ENCODE data around the gene EEF1AKMT3. TPM values are rescaled to one million over a fixed set of nuclear protein-coding genes. Genes with fewer than 3 reads are reported as not detected.
A peak's percentile ranks its signal among the peaks of the same experiment; 100 is the strongest.
"Not testable (repeated sequence)": the region's sequence is repeated elsewhere in the genome, so short reads cannot be mapped to it uniquely, and the experiment has no call there.

Gene EEF1AKMT3
- total RNA-seq, 2 experiments from 2014 or later: 3.1 to 3.2 TPM

DNA sequence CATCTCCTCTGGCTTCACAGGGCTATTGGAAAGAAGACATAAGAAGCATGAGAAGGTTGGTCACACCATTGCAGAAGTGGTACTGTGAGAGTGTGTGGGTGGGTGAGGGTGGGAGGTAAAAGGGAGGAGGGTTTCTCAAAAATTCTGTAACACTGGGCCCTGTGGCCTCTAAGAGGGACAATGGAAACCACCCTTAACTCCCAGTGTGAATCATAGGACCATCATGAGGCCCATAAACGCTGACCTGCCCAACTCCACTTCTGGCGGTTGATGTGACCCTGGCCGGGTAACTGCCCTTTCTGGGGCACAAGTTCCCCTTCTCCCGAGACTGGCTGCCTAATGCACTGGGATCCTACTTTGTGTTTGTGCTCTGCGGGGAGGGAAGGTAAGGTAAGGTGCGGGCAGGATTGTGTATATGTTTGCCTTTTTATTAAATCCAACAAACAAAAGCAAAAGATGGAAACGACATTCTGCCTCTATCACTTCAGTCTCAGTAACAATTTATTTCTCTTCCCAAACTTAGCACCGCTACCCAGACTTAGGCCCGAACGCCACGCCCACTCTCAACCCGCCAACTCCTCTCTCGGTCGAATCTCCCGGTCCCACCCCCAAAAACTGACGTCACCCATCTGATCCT is 1.1 kb upstream of the EEF1AKMT3 start:
- H3K4me1 Mint-ChIP-seq (ENCODE audit: low read depth): peaks cover 27% of the 10 kb centered on the region
- ChIA-PET POLR2A (interaction anchor here (0.6 to 1.3 kb wide), 3 partner anchors 9 to 99 kb away, joined by 3 to 5 read pairs (median 5); partner anchors contain the start of gene TSFM), CTCF (interaction anchor here (0.9 to 1.5 kb wide), 6 partner anchors 10 to 15 kb away, joined by 3 to 13 read pairs (median 7); partner anchors contain the start of gene TSFM)
- peak; percentile 91 for DNase-seq
- H3K4me3 Mint-ChIP-seq: peak overlapping the region; percentile 97
- ATAC-seq: peak; percentile 75
- peak overlapping the region; percentile 98 for H3K27ac Mint-ChIP-seq
- peaks cover 27% of the 10 kb centered on the region for H3K36me3 Mint-ChIP-seq (ENCODE audit: low read depth)
- H3K27me3 Mint-ChIP-seq (ENCODE audit: low read depth): peaks cover 4% of the 10 kb centered on the region
- H3K9me3 Mint-ChIP-seq (ENCODE audit: insufficient read depth): no peaks in the 10 kb centered on the region

GRCh38 chr12:57771873-57772428 is 463 bp upstream of the EEF1AKMT3 start, which contains the start of gene METTL1:
Gene METTL1 (minus strand): TSS chr12:57772105. CDS start chr12:57772083, 22 bp downstream.
- peaks cover 25% of the 10 kb centered on the region for H3K36me3 Mint-ChIP-seq (ENCODE audit: low read depth)
- H3K4me1 Mint-ChIP-seq (ENCODE audit: low read depth): peaks cover 21% of the 10 kb centered on the region
- no peaks in the 10 kb centered on the region for H3K9me3 Mint-ChIP-seq (ENCODE audit: insufficient read depth)
- ChIA-PET POLR2A (interaction anchor here (0.6 to 1.3 kb wide), 5 partner anchors 9 to 98 kb away, joined by 3 to 6 read pairs (median 5); partner anchors contain the start of gene TSFM), CTCF (interaction anchor here (0.9 to 1.5 kb wide), 6 partner anchors 9 to 31 kb away, joined by 3 to 13 read pairs (median 7); partner anchors contain the start of gene TSFM)
- peak; percentile 96 for DNase-seq
- ATAC-seq: peak; percentile 91
- peak within 1 kb of the TSS; percentile 98 for H3K27ac Mint-ChIP-seq
- no peaks in the 10 kb centered on the region for H3K27me3 Mint-ChIP-seq (ENCODE audit: low read depth)
- H3K4me3 Mint-ChIP-seq: peak within 1 kb of the TSS; percentile 97

GRCh38 chr12:57774634-57775033 is 2.2 kb downstream of the EEF1AKMT3 start:
- H3K27me3 Mint-ChIP-seq (ENCODE audit: low read depth); H3K27ac Mint-ChIP-seq; H3K4me3 Mint-ChIP-seq; DNase-seq; ATAC-seq; H3K9me3 Mint-ChIP-seq (ENCODE audit: insufficient read depth); POLR2A ChIA-PET: not testable (repeated sequence)
- CTCF ChIA-PET: interaction anchor here (0.9 to 1.9 kb wide), 3 partner anchors 15 to 130 kb away, joined by 4 to 5 read pairs (median 5); no protein-coding TSS in a partner anchor
- H3K4me1 Mint-ChIP-seq (ENCODE audit: low read depth): peaks cover 27% of the 10 kb centered on the region
- H3K36me3 Mint-ChIP-seq (ENCODE audit: low read depth): peaks cover 19% of the 10 kb centered on the region

- DNase-seq: no peak
- Mint-ChIP-seq H3K36me3 (ENCODE audit: low read depth) (peaks cover 15% of the 10 kb centered on the region), H3K4me3 (no peak overlapping the region), H3K27me3 (ENCODE audit: low read depth) (no peaks in the 10 kb centered on the region), H3K9me3 (ENCODE audit: insufficient read depth) (no peaks in the 10 kb centered on the region), H3K27ac (no peak overlapping the region), H3K4me1 (ENCODE audit: low read depth) (peaks cover 29% of the 10 kb centered on the region)
- ChIA-PET POLR2A (no interaction called here), CTCF (interaction anchor here (0.7 to 1.9 kb wide), 3 partner anchors 18 to 163 kb away, joined by 3 to 5 read pairs (median 5); no protein-coding TSS in a partner anchor)
- ATAC-seq: no peak
Observed at GRCh38 chr12:57775044-57775443, 2.6 kb downstream of the EEF1AKMT3 start.

GRCh38 chr12:57775563-57776246 is 3.3 kb downstream of the EEF1AKMT3 start:
- Mint-ChIP-seq H3K27me3 (ENCODE audit: low read depth) (no peaks in the 10 kb centered on the region), H3K27ac (no peak overlapping the region)

DNA sequence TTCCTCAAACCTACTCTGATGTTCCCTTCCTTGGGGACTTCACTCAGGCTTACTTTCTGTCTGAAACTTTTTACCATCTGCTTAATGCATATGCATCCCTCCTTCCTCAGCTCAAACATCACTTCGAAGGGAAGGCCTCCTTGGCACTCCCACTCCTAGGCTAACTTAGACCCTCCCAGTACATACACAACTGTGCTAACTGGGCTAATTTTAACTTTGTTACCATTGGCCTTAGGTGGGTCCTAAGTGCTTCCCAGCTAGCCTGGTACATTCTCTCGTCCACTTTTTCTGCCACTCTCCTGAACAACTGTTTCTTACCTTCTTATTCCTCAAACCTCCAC is 3.8 kb downstream of the EEF1AKMT3 start:
- no peaks in the 10 kb centered on the region for H3K9me3 Mint-ChIP-seq (ENCODE audit: insufficient read depth)
- CTCF ChIA-PET: interaction anchor here (1.1 to 1.9 kb wide), 2 partner anchors 128 to 129 kb away, joined by 3 to 5 read pairs; no protein-coding TSS in a partner anchor
- DNase-seq (no peak), ATAC-seq (no peak)
- H3K36me3 Mint-ChIP-seq (ENCODE audit: low read depth): peaks cover 9% of the 10 kb centered on the region
- POLR2A ChIA-PET: no interaction called here
- H3K4me3 Mint-ChIP-seq: no peak overlapping the region
- no peaks in the 10 kb centered on the region for H3K27me3 Mint-ChIP-seq (ENCODE audit: low read depth)
- H3K4me1 Mint-ChIP-seq (ENCODE audit: low read depth): peaks cover 32% of the 10 kb centered on the region
- H3K27ac Mint-ChIP-seq: no peak overlapping the region

More at GRCh38 chr12:57775563-57776246, 3.3 kb downstream of the EEF1AKMT3 start:
- peaks cover 10% of the 10 kb centered on the region for H3K36me3 Mint-ChIP-seq (ENCODE audit: low read depth)
- ATAC-seq (no peak), DNase-seq (no peak)
- peaks cover 30% of the 10 kb centered on the region for H3K4me1 Mint-ChIP-seq (ENCODE audit: low read depth)
- POLR2A ChIA-PET: no interaction called here
- no peaks in the 10 kb centered on the region for H3K9me3 Mint-ChIP-seq (ENCODE audit: insufficient read depth)
- CTCF ChIA-PET: interaction anchor here (0.7 to 1.9 kb wide), 3 partner anchors 128 to 162 kb away, joined by 3 to 5 read pairs (median 3); no protein-coding TSS in a partner anchor
- H3K4me3 Mint-ChIP-seq: no peak overlapping the region

GRCh38 chr12:57777367-57777766 is 5.0 kb downstream of the EEF1AKMT3 start:
- H3K9me3 Mint-ChIP-seq (ENCODE audit: insufficient read depth): no peaks in the 10 kb centered on the region
- DNase-seq (no peak), ATAC-seq (no peak)
- ChIA-PET CTCF (interaction anchor here (0.8 to 1.5 kb wide), 2 partner anchors 25 to 120 kb away, joined by 3 to 4 read pairs; no protein-coding TSS in a partner anchor), POLR2A (no interaction called here)
- no peaks in the 10 kb centered on the region for H3K27me3 Mint-ChIP-seq (ENCODE audit: low read depth)
- no peak overlapping the region for H3K27ac Mint-ChIP-seq
- H3K4me1 Mint-ChIP-seq (ENCODE audit: low read depth): peaks cover 37% of the 10 kb centered on the region
- H3K36me3 Mint-ChIP-seq (ENCODE audit: low read depth): peaks cover 11% of the 10 kb centered on the region
- no peak overlapping the region for H3K4me3 Mint-ChIP-seq

- Mint-ChIP-seq H3K4me3 (no peak overlapping the region), H3K4me1 (ENCODE audit: low read depth) (peaks cover 40% of the 10 kb centered on the region), H3K9me3 (ENCODE audit: insufficient read depth) (no peaks in the 10 kb centered on the region), H3K36me3 (ENCODE audit: low read depth) (peaks cover 14% of the 10 kb centered on the region), H3K27me3 (ENCODE audit: low read depth) (no peaks in the 10 kb centered on the region), H3K27ac (no peak overlapping the region)
- ChIA-PET CTCF (interaction anchor here (1.4 to 2.6 kb wide), 4 partner anchors 13 to 24 kb away, joined by 4 to 12 read pairs (median 5); no protein-coding TSS in a partner anchor), POLR2A (interaction anchor here (0.7 kb wide), 1 partner anchor 87 kb away, joined by 3 read pairs; no protein-coding TSS in a partner anchor)
- no peak for DNase-seq
- no peak for ATAC-seq
Observed at GRCh38 chr12:57777911-57778310, 5.5 kb downstream of the EEF1AKMT3 start.

DNA sequence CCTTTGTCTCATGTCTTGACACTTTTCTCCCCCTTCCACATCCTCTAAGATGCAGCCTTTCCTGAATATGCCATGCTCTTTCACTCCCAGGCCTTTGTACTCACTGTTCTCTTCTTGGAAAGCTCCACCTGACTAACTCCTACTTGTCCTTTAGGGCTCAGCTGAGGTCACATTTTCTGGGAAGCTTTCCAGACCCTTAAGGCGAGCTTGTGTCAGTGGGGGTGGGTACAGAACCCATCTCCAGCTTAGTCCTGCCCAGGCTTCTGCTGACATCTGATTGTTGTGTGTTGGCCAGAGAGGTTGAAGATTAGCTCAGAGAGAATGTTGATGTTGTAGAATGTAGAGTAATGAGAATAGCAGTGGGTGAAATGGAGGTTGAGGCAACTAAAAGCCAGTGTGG is 7.3 kb downstream of the EEF1AKMT3 start:
- no peak overlapping the region for H3K27ac Mint-ChIP-seq
- CTCF ChIA-PET: interaction anchor here (1.6 to 2.6 kb wide), 3 partner anchors 15 to 75 kb away, joined by 3 to 12 read pairs (median 6); no protein-coding TSS in a partner anchor
- no peak for DNase-seq

GRCh38 chr12:57780284-57780897 is 8.0 kb downstream of the EEF1AKMT3 start:
- no peak for DNase-seq
- Mint-ChIP-seq H3K4me1 (ENCODE audit: low read depth) (peaks cover 40% of the 10 kb centered on the region), H3K27ac (peak overlapping the region; percentile 96), H3K9me3 (ENCODE audit: insufficient read depth) (no peaks in the 10 kb centered on the region), H3K4me3 (no peak overlapping the region), H3K27me3 (ENCODE audit: low read depth) (no peaks in the 10 kb centered on the region), H3K36me3 (ENCODE audit: low read depth) (peaks cover 12% of the 10 kb centered on the region)
- no peak for ATAC-seq
- ChIA-PET CTCF (interaction anchor here (1.7 to 2.6 kb wide), 2 partner anchors 21 to 24 kb away, joined by 5 to 12 read pairs; no protein-coding TSS in a partner anchor), POLR2A (interaction anchor here (1.2 to 1.3 kb wide), 2 partner anchors 8 to 21 kb away, joined by 3 to 5 read pairs; partner anchors contain the start of genes EEF1AKMT3 and METTL1)

More for the DNA sequence above, 7.3 kb downstream of the EEF1AKMT3 start:
- Mint-ChIP-seq H3K36me3 (ENCODE audit: low read depth) (peaks cover 12% of the 10 kb centered on the region), H3K4me1 (ENCODE audit: low read depth) (peaks cover 40% of the 10 kb centered on the region), H3K9me3 (ENCODE audit: insufficient read depth) (no peaks in the 10 kb centered on the region), H3K4me3 (no peak overlapping the region), H3K27me3 (ENCODE audit: low read depth) (no peaks in the 10 kb centered on the region)
- POLR2A ChIA-PET: interaction anchor here (1.2 to 1.3 kb wide), 2 partner anchors 8 to 21 kb away, joined by 3 to 5 read pairs; partner anchors contain the start of genes EEF1AKMT3 and METTL1
- ATAC-seq: no peak

DNA sequence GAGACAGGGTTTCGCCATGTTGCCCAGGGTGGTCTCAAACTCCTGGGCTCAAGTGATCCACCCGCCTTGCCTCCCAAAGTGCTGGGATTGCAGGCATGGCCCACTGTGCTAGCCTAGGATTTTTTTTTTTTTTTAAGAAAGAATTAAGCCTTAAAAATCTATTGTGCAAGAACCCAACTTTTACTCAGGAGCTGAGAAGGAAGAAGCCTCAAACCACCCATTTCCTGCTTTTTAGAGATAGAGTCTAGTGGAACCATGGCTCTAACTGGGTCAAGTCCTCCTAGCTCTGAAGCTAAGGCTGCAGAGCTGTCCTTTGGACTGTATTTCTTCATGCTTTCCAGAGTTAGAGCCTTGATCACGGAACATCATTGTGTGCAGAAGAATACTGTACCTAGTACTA is 8.8 kb downstream of the EEF1AKMT3 start:
- Mint-ChIP-seq H3K4me1 (ENCODE audit: low read depth) (peaks cover 40% of the 10 kb centered on the region), H3K4me3 (peak overlapping the region; percentile 12), H3K27me3 (ENCODE audit: low read depth) (no peaks in the 10 kb centered on the region), H3K27ac (peak overlapping the region; percentile 96), H3K9me3 (ENCODE audit: insufficient read depth) (no peaks in the 10 kb centered on the region), H3K36me3 (ENCODE audit: low read depth) (peaks cover 10% of the 10 kb centered on the region)
- DNase-seq (no peak), ATAC-seq (no peak)
- POLR2A ChIA-PET: interaction anchor here (0.7 to 1.2 kb wide), 2 partner anchors 9 to 64 kb away, joined by 4 to 5 read pairs; partner anchors contain the start of genes EEF1AKMT3 and METTL1
- CTCF ChIA-PET: interaction anchor here (0.7 to 4.5 kb wide), 11 partner anchors 8 to 125 kb away, joined by 3 to 26 read pairs (median 5); partner anchors contain the start of genes CYP27B1, EEF1AKMT3 and METTL1

All from activated CD8-positive, alpha-beta T cell treated with anti-CD3 and anti-CD28 coated beads, Interleukin-2, amount 10 ng/mL, durations not matched to agents 7 days and 5 days (primary cell).